Measurements from ENCODE around the gene CHIT1. TPM values are rescaled to one million over a fixed set of nuclear protein-coding genes. Genes with fewer than 3 reads are reported as not detected.

Gene CHIT1
- total RNA-seq, 1 donor from 2014 or later, result not detected

GRCh38 chr1:203228670-203229069 is 803 bp downstream of the CHIT1 start:
- Mint-ChIP-seq H3K27me3 (ENCODE audit: low read depth, unreplicated experiment) (peaks cover 73% of the 10 kb centered on the region), H3K27ac (ENCODE audit: unreplicated experiment) (no peak overlapping the region), H3K9me3 (ENCODE audit: unreplicated experiment) (peaks cover 9% of the 10 kb centered on the region), H3K4me1 (ENCODE audit: low read depth, unreplicated experiment) (no peaks in the 10 kb centered on the region), H3K4me3 (ENCODE audit: unreplicated experiment) (no peak overlapping the region), H3K36me3 (ENCODE audit: low read depth, unreplicated experiment) (no peaks in the 10 kb centered on the region)
- Histone ChIP-seq H3K27ac (ENCODE audit: low read depth, low read length) (no peak overlapping the region), H3K27me3 (ENCODE audit: insufficient read depth, low read length) (peaks cover 30% of the 10 kb centered on the region), H3K4me1 (ENCODE audit: insufficient read depth, low read length) (no peaks in the 10 kb centered on the region), H4K20me1 (ENCODE audit: insufficient read depth, low read length) (no peaks in the 10 kb centered on the region), H3K4me3 (ENCODE audit: insufficient read depth, low read depth, low read length) (no peak overlapping the region), H2AFZ (ENCODE audit: low read depth, low read length) (no peak overlapping the region), H3K36me3 (ENCODE audit: insufficient read depth, low read length) (no peaks in the 10 kb centered on the region), H3K79me2 (ENCODE audit: insufficient read depth, low read length) (no peaks in the 10 kb centered on the region), H3K9me3 (ENCODE audit: insufficient read depth, low read depth, low read length) (no peaks in the 10 kb centered on the region), H3K9ac (ENCODE audit: low read length) (no peak overlapping the region), H3K4me2 (ENCODE audit: low read length) (no peak overlapping the region)
- FAIRE-seq, result no peak
- no peak for DNase-seq (ENCODE audit: low read depth)
- TF ChIP-seq, protein P1, sequence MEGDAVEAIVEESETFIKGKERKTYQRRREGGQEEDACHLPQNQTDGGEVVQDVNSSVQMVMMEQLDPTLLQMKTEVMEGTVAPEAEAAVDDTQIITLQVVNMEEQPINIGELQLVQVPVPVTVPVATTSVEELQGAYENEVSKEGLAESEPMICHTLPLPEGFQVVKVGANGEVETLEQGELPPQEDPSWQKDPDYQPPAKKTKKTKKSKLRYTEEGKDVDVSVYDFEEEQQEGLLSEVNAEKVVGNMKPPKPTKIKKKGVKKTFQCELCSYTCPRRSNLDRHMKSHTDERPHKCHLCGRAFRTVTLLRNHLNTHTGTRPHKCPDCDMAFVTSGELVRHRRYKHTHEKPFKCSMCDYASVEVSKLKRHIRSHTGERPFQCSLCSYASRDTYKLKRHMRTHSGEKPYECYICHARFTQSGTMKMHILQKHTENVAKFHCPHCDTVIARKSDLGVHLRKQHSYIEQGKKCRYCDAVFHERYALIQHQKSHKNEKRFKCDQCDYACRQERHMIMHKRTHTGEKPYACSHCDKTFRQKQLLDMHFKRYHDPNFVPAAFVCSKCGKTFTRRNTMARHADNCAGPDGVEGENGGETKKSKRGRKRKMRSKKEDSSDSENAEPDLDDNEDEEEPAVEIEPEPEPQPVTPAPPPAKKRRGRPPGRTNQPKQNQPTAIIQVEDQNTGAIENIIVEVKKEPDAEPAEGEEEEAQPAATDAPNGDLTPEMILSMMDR (IDR thresholded peaks at IDR 0.05; ENCODE audit: insufficient read depth, low read depth, low read length), result no peak
- TF ChIP-seq EZH2 (IDR thresholded peaks at IDR 0.05; ENCODE audit: insufficient read depth, low read length), result no peak

DNA sequence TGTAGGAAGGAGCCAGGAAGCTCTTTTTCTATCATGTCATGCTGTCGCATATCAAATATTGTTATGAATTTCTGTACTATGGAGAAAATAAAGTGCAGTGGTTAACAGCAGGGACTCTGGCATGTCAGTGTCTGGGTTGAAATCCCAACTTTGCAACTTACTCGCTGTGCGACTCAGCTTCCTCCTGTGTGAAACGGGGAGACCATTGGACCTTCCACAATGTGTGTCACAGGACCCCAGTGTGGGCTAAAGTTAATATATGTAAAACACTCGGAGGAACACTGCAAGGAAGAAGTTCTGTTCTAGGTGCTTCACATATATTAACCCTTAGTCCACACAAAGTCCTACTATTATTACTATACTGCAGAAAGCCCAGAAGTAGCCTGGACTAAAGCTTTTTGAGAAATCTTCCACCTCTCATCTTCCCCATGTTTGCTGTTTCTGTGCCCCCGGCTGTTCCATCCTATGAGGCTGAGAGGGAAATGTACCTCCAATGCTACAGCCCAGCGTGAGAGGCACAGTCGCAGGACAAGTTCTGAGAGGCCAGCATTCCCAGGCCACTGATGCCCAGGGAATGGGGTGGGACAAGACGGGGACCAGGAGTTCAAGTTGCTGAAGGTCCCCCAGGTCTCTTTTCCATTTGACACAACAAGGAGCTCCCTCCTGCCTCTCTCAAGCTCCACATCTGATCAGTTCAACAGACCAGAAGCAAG is 1.9 kb downstream of the CHIT1 start:
- Mint-ChIP-seq H3K4me3 (ENCODE audit: unreplicated experiment) (no peak overlapping the region), H3K27ac (ENCODE audit: unreplicated experiment) (no peak overlapping the region), H3K4me1 (ENCODE audit: low read depth, unreplicated experiment) (no peaks in the 10 kb centered on the region), H3K36me3 (ENCODE audit: low read depth, unreplicated experiment) (no peaks in the 10 kb centered on the region), H3K27me3 (ENCODE audit: low read depth, unreplicated experiment) (peaks cover 66% of the 10 kb centered on the region), H3K9me3 (ENCODE audit: unreplicated experiment) (peaks cover 6% of the 10 kb centered on the region)
- Histone ChIP-seq H3K9ac (ENCODE audit: low read length) (no peak overlapping the region), H3K4me3 (ENCODE audit: insufficient read depth, low read depth, low read length) (no peak overlapping the region), H4K20me1 (ENCODE audit: insufficient read depth, low read length) (no peaks in the 10 kb centered on the region), H3K36me3 (ENCODE audit: insufficient read depth, low read length) (no peaks in the 10 kb centered on the region), H3K9me3 (ENCODE audit: insufficient read depth, low read depth, low read length) (no peaks in the 10 kb centered on the region), H3K4me1 (ENCODE audit: insufficient read depth, low read length) (no peaks in the 10 kb centered on the region), H3K27me3 (ENCODE audit: insufficient read depth, low read length) (peaks cover 25% of the 10 kb centered on the region), H3K79me2 (ENCODE audit: insufficient read depth, low read length) (no peaks in the 10 kb centered on the region), H3K4me2 (ENCODE audit: low read length) (no peak overlapping the region), H3K27ac (ENCODE audit: low read depth, low read length) (no peak overlapping the region), H2AFZ (ENCODE audit: low read depth, low read length) (no peak overlapping the region)
- TF ChIP-seq, protein P1 (IDR thresholded peaks at IDR 0.05; ENCODE audit: insufficient read depth, low read depth, low read length), result no peak
- no peak for TF ChIP-seq EZH2 (IDR thresholded peaks at IDR 0.05; ENCODE audit: insufficient read depth, low read length)
- no peak for FAIRE-seq
- DNase-seq (ENCODE audit: low read depth), result no peak

GRCh38 chr1:203225071-203225470 is 4.4 kb downstream of the CHIT1 start:
- FAIRE-seq (no peak), DNase-seq (ENCODE audit: low read depth) (no peak)
- Mint-ChIP-seq H3K36me3 (ENCODE audit: low read depth, unreplicated experiment) (no peaks in the 10 kb centered on the region), H3K4me3 (ENCODE audit: unreplicated experiment) (no peak overlapping the region), H3K27me3 (ENCODE audit: low read depth, unreplicated experiment) (peaks cover 68% of the 10 kb centered on the region), H3K9me3 (ENCODE audit: unreplicated experiment) (peaks cover 2% of the 10 kb centered on the region), H3K27ac (ENCODE audit: unreplicated experiment) (no peak overlapping the region), H3K4me1 (ENCODE audit: low read depth, unreplicated experiment) (no peaks in the 10 kb centered on the region)
- H3K9me3 ChIP-seq (ENCODE audit: insufficient read depth, low read depth, low read length), result no peaks in the 10 kb centered on the region
- H3K4me1 ChIP-seq (ENCODE audit: insufficient read depth, low read length), result no peaks in the 10 kb centered on the region
- H4K20me1 ChIP-seq (ENCODE audit: insufficient read depth, low read length), result no peaks in the 10 kb centered on the region
- no peak overlapping the region for H3K27ac ChIP-seq (ENCODE audit: low read depth, low read length)
- no peak overlapping the region for H3K4me2 ChIP-seq (ENCODE audit: low read length)
- no peak overlapping the region for H3K9ac ChIP-seq (ENCODE audit: low read length)
- no peaks in the 10 kb centered on the region for H3K36me3 ChIP-seq (ENCODE audit: insufficient read depth, low read length)
- H3K27me3 ChIP-seq (ENCODE audit: insufficient read depth, low read length), result peaks cover 29% of the 10 kb centered on the region
- no peak overlapping the region for H2AFZ ChIP-seq (ENCODE audit: low read depth, low read length)
- H3K4me3 ChIP-seq (ENCODE audit: insufficient read depth, low read depth, low read length), result no peak overlapping the region
- H3K79me2 ChIP-seq (ENCODE audit: insufficient read depth, low read length), result no peaks in the 10 kb centered on the region
- TF ChIP-seq, protein P1 (IDR thresholded peaks at IDR 0.05; ENCODE audit: insufficient read depth, low read depth, low read length), result no peak
- TF ChIP-seq EZH2 (IDR thresholded peaks at IDR 0.05; ENCODE audit: insufficient read depth, low read length), result no peak

Measured in astrocyte (in vitro differentiated cells and primary cell).